Measurements from ENCODE around the gene CCM2. TPM values are rescaled to one million over a fixed set of nuclear protein-coding genes. Genes with fewer than 3 reads are reported as not detected.
"Not testable (repeated sequence)": the region's sequence is repeated elsewhere in the genome, so short reads cannot be mapped to it uniquely, and the experiment has no call there.

The CCM2 gene
- total RNA-seq, 2 experiments from 2014 or later, result 48.8 to 52.8 TPM

DNA sequence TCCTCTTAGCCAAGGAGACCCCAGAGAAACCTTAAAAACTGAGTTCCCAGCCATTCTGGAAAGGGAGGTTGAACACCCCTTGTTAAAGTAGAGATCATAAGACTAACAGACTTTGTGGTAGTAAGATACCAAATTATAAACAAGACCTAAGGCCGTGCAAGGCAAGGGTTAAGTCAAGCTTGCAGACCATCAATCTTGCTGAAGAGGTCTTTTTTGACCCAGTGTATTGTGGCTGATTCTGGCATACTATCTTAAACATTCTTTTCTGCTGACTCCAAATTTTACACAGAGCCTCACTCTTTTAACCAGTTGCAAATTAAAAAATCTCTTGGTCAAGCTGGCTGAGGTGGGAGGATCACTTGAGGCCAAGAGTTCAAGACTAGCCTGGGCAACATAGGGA, 112.6 kb downstream of the CCM2 start:
- H3K4me3 Mint-ChIP-seq, result peak overlapping the region; percentile 98
- peaks cover 42% of the 10 kb centered on the region for H3K4me1 ChIP-seq (ENCODE audit: insufficient read depth, low read length)
- H3K27ac ChIP-seq (ENCODE audit: low read depth in 1 of 2, low read length in 2 of 2), result no peak overlapping the region
- H3K36me3 ChIP-seq (ENCODE audit: insufficient read depth, low read length), result peaks cover 18% of the 10 kb centered on the region
- TF ChIP-seq, protein P1, sequence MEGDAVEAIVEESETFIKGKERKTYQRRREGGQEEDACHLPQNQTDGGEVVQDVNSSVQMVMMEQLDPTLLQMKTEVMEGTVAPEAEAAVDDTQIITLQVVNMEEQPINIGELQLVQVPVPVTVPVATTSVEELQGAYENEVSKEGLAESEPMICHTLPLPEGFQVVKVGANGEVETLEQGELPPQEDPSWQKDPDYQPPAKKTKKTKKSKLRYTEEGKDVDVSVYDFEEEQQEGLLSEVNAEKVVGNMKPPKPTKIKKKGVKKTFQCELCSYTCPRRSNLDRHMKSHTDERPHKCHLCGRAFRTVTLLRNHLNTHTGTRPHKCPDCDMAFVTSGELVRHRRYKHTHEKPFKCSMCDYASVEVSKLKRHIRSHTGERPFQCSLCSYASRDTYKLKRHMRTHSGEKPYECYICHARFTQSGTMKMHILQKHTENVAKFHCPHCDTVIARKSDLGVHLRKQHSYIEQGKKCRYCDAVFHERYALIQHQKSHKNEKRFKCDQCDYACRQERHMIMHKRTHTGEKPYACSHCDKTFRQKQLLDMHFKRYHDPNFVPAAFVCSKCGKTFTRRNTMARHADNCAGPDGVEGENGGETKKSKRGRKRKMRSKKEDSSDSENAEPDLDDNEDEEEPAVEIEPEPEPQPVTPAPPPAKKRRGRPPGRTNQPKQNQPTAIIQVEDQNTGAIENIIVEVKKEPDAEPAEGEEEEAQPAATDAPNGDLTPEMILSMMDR (IDR thresholded peaks at IDR 0.05), result no peak
- H3K4me3 ChIP-seq (ENCODE audit: low read length), result no peak overlapping the region
- peak overlapping the region; percentile 96 for H3K27ac Mint-ChIP-seq
- H3K4me1 Mint-ChIP-seq (ENCODE audit: low read depth), result peaks cover 48% of the 10 kb centered on the region
- ChIA-PET CTCF (interaction anchor here (1.2 to 2.9 kb wide), 2 partner anchors 23 to 139 kb away, joined by 5 to 14 read pairs; no protein-coding TSS in a partner anchor), POLR2A (interaction anchor here (1.6 to 3.2 kb wide), 6 partner anchors 26 to 623 kb away, joined by 3 to 36 read pairs (median 10); partner anchors contain the start of genes CCM2, DDX56, NUDCD3 and PURB)
- H3K9me3 Mint-ChIP-seq, result no peaks in the 10 kb centered on the region
- no peaks in the 10 kb centered on the region for H3K9me3 ChIP-seq (ENCODE audit: control insufficient read depth in 1 of 2, insufficient read depth in 1 of 2, low read length in 2 of 2)
- intact Hi-C loops (cut with DNase I, micrococcal nuclease), result loop anchor here (2.0 to 5.0 kb wide), 6 partner anchors 22 to 910 kb away; partner anchors contain the start of genes H2AZ2 (in 1 of the 2) and YKT6 (in 1 of the 2)
- ATAC-seq (ENCODE audit: poor library complexity) (no peak), DNase-seq (no peak)
- H3K27me3 Mint-ChIP-seq, result peaks cover 9% of the 10 kb centered on the region
- peaks cover 38% of the 10 kb centered on the region for H3K36me3 Mint-ChIP-seq (ENCODE audit: low read depth)
- H3K27me3 ChIP-seq (ENCODE audit: control insufficient read depth in 1 of 2, insufficient read depth in 2 of 2, low read length in 2 of 2), result no peaks in the 10 kb centered on the region

DNA sequence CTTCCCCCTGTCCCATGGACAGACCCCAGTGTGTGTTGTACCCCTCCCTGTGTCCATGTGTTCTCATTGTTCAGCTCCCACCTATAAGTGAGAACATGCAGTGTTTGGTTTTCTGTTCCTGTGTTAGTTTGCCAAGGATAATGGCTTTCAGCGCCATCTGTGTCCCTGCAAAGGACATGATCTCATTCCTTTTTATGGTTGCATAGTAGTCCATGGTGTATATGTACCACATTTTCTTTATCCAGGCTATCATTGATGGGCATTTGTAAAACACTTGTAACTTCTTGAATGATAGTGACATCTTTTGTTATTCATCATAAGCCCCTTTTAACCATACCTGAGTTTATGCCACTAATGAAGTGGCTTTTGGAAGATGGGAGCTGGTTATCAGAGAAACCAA, 114.3 kb downstream of the CCM2 start:
- CTCF ChIA-PET, result interaction anchor here (1.2 to 2.0 kb wide), 2 partner anchors 21 to 140 kb away, joined by 4 to 9 read pairs; no protein-coding TSS in a partner anchor

DNA sequence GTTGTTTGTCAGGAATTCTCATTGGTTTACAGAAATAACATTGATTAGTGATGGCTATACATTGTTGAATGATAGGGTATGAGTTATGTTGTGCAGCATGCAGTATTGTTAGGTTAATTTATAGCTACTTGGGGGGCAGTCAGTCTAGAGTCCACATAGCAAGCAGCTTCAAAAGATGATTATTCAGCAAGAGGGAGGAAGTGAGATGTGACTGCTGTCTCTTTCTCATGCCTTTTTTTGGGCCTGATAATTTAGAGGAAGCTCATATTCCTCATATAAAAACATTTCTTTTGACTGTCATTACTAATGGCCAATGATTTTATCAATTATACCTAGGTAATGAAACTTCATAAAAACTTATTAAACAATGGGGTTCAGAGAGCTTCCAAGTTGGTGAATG, 114.9 kb downstream of the CCM2 start:
- CTCF ChIA-PET, result interaction anchor here (1.2 to 2.0 kb wide), 2 partner anchors 21 to 141 kb away, joined by 4 to 9 read pairs; no protein-coding TSS in a partner anchor
- ATAC-seq (ENCODE audit: poor library complexity) (no peak), DNase-seq (no peak)
- Histone ChIP-seq H3K4me3 (ENCODE audit: low read length) (no peak overlapping the region), H3K4me1 (ENCODE audit: insufficient read depth, low read length) (peaks cover 22% of the 10 kb centered on the region), H3K27ac (ENCODE audit: low read depth in 1 of 2, low read length in 2 of 2) (no peak overlapping the region), H3K9me3 (ENCODE audit: control insufficient read depth in 1 of 2, insufficient read depth in 1 of 2, low read length in 2 of 2) (no peaks in the 10 kb centered on the region), H3K27me3 (ENCODE audit: control insufficient read depth in 1 of 2, insufficient read depth in 2 of 2, low read length in 2 of 2) (no peaks in the 10 kb centered on the region), H3K36me3 (ENCODE audit: insufficient read depth, low read length) (no peaks in the 10 kb centered on the region)
- intact Hi-C loops (cut with DNase I, micrococcal nuclease), result loop anchor here (5.0 kb wide), 5 partner anchors 88 to 913 kb away; partner anchors contain the start of genes H2AZ2 (in 1 of the 2) and YKT6 (in 1 of the 2)
- no peaks in the 10 kb centered on the region for H3K9me3 Mint-ChIP-seq
- H3K27ac Mint-ChIP-seq, result no peak overlapping the region
- POLR2A ChIA-PET, result interaction anchor here (0.8 kb wide), 1 partner anchor 234 kb away, joined by 4 read pairs; no protein-coding TSS in a partner anchor
- TF ChIP-seq, protein P1 (IDR thresholded peaks at IDR 0.05), result no peak
- peaks cover 27% of the 10 kb centered on the region for H3K4me1 Mint-ChIP-seq (ENCODE audit: low read depth)
- peaks cover 20% of the 10 kb centered on the region for H3K36me3 Mint-ChIP-seq (ENCODE audit: low read depth)
- H3K4me3 Mint-ChIP-seq, result no peak overlapping the region
- peaks cover 12% of the 10 kb centered on the region for H3K27me3 Mint-ChIP-seq

More for the DNA sequence above, 114.3 kb downstream of the CCM2 start:
- peaks cover 27% of the 10 kb centered on the region for H3K4me1 ChIP-seq (ENCODE audit: insufficient read depth, low read length)
- H3K9me3 ChIP-seq (ENCODE audit: control insufficient read depth in 1 of 2, insufficient read depth in 1 of 2, low read length in 2 of 2); H3K27me3 Mint-ChIP-seq; H3K4me3 ChIP-seq (ENCODE audit: low read length); H3K36me3 ChIP-seq (ENCODE audit: insufficient read depth, low read length); ATAC-seq (ENCODE audit: poor library complexity); H3K9me3 Mint-ChIP-seq; H3K27me3 ChIP-seq (ENCODE audit: control insufficient read depth in 1 of 2, insufficient read depth in 2 of 2, low read length in 2 of 2); POLR2A ChIA-PET; H3K27ac ChIP-seq (ENCODE audit: low read depth in 1 of 2, low read length in 2 of 2); DNase-seq: not testable (repeated sequence)
- peaks cover 23% of the 10 kb centered on the region for H3K36me3 Mint-ChIP-seq (ENCODE audit: low read depth)
- peaks cover 31% of the 10 kb centered on the region for H3K4me1 Mint-ChIP-seq (ENCODE audit: low read depth)
- H3K27ac Mint-ChIP-seq, result peak overlapping the region; percentile 69
- intact Hi-C loops (cut with DNase I, micrococcal nuclease), result loop anchor here (5.0 kb wide), 5 partner anchors 87 to 912 kb away; partner anchors contain the start of genes H2AZ2 (in 1 of the 2) and YKT6 (in 1 of the 2)
- peak overlapping the region; percentile 70 for H3K4me3 Mint-ChIP-seq
